ENCODE data around the gene MRGPRG. TPM values are rescaled to one million over a fixed set of nuclear protein-coding genes. Genes with fewer than 3 reads are reported as not detected.

MRGPRG gene
- polyA plus RNA-seq, result not detected in 2 replicates

DNA sequence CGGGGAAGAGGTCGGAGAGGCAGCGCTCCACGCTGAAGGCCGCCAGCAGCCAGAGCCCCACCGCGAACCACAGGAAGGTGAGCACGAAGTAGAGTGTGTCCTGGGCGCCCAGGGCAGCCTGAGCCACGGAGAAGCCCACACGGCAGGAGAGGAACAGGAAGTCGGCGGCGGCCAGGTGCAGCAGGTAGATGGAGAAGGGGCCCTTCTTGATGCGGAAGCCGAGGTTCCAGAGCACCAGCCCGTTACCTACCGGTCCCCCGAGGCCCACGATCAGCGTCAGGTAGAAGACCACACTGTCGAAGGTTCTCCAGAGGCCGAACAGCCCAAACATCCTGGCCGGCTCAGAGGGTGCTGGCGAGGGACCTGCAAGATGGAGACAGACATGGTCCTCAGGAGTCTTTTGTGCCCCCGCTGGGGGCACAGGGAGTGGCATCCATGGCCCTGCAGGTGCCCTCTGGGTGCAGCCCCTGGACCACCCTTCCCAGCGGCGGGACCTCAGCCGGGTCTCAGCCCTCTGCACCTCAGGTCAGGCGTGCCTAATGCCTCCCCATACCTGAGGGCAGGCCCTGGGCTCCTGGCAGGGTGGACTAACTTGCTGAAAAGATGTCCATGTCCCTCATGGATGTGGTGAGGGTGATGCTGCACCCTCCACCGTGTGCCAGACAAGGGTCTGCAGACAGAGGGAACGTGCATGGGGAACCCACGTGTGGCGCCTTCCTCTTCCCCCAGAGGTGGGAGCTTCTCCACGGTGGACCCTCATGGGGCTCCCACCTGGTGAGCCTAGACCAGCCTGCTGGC is at the start of gene MRGPRG:
Gene MRGPRG (minus strand): TSS at position 331 of the 798 bp plus-strand sequence. CDS start 0 bp downstream, at position 331.

DNA sequence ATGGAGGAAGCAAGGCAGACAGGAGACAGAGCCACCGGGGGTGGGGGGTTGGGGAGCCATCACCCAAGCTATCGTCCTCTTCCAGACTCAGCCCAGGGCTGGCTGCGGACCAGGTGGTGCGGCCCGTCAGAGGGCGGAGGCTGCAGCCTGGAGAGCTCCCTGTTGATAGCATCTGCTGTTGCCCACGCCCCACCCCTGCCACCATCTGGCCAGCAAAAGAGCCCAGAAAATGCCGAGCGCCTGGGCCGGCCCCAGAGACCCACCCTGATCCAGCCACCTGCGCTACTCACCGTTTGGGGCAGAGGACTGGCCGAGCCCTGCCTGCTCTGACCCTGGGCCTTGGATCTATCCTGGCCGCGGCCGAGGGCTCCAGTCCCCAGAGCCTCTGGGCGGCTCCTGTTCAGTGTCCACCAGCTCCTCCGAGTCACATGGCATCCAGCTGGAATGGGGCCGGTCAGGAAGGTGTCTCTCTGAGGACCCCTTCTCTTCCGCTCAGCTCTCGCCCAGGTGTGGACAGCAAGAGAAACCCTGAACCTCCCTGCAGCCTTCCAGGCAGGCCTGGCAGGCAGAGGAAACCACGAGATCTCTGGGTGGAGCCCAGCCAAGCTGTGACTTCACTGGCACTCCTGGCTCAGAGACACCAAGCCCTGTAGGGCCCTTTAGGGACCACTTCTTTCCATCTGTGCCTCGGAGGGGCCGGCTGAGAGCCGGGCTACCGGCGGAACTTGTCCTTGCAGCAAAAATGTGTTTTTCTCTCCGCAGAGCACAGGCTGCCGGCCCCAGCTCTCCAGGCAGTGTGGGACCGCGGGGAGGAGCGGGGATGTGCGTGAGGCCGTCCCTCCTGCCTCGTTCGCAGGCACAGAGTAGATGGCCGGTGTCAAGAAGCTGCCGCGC is 13.5 kb upstream of the MRGPRG start, which contains the start of gene MRGPRE:
Gene MRGPRE (minus strand): TSS at position 567 of the 894 bp plus-strand sequence. CDS start 3,618 bp downstream, outside the sequence.

Other genes starting within 250 kb of the MRGPRG start
- 180 and 254 TPM in 2 replicates for gene NAP1L4, start 226.5 kb downstream of the MRGPRG start, polyA plus RNA-seq
- 53.3 and 65.2 TPM in 2 replicates for gene CARS1, start 161.4 kb downstream of the MRGPRG start, polyA plus RNA-seq
- 0.17 and 0.98 TPM in 2 replicates for gene OSBPL5, start 53.5 kb downstream of the MRGPRG start, polyA plus RNA-seq
- gene MRGPRE, start 13.6 kb upstream of the MRGPRG start, polyA plus RNA-seq, result not detected in 2 replicates
- gene ZNF195, start 160.3 kb upstream of the MRGPRG start, polyA plus RNA-seq, result 27.5 and 27.9 TPM in 2 replicates

Measured in Purkinje cell (primary cell).